H1 (cell line): Measurements from ENCODE around the gene LPCAT3. TPM values are rescaled to one million over a fixed set of nuclear protein-coding genes. Genes with fewer than 3 reads are reported as not detected.

ENCODE experiments used
- FOSL1 ChIP-seq: IDR thresholded peaks from 2 replicates; pipeline ENCODE4 v1.6.1; 2011; ENCODE audit warnings: mild to moderate bottlenecking, low read depth, low read length, moderate library complexity; ENCODE audit not compliant: insufficient read depth
- TAF1 ChIP-seq: IDR thresholded peaks from 2 replicates; pipeline ENCODE4 v1.6.1; 2011; ENCODE audit warnings: mild to moderate bottlenecking, low read depth, low read length
- TAF7 ChIP-seq: optimal IDR thresholded peaks from 2 replicates; pipeline ENCODE3; 2011; ENCODE audit warnings: low read depth, mild to moderate bottlenecking, inconsistent platforms, low read length, moderate library complexity, borderline replicate concordance
- polyA plus RNA-seq, 7 experiments: library from polyadenylated mRNA; depleted of rRNA in 3 of 7; stranded (reverse) in 5 of 7; unstranded in 2 of 7; fragments of >200 nt in 5 of 7; fragments of 200-250 nt in 2 of 7; gene quantifications; 1 replicate in 5 of 7; 2 replicates in 1 of 7; 4 replicates in 1 of 7; pipeline versions ENCODE4 v1.2.1 to v1.2.3, GENCODE V29; 2011 to 2013; ENCODE audit warnings: missing spikeins in 2 of 7, mixed read lengths in 2 of 7
- total RNA-seq: library from RNA; stranded (reverse); fragmentation: NEBNext Ultra II Directional; extraction: Animal tissue kit (Norgen Biotek cat#: 25700); gene quantifications from 2 replicates; pipeline ENCODE4 v1.2.1, GENCODE V29; 2021
- TF ChIP-seq, protein P1 (sequence below): fragments of 300-600 bp; sonication (generic); IDR thresholded peaks from 2 replicates; pipeline ENCODE4 v1.7.1; 2012; ENCODE audit warnings: low read length, moderate library complexity, mild to moderate bottlenecking, inconsistent platforms; ENCODE audit not compliant: insufficient replicate concordance

The LPCAT3 gene
- total and polyA plus RNA-seq, 2 of the 8 experiments (the other 6 are each of a cell fraction or from before 2014, with no cell fraction given), result 55.8 to 70.4 TPM

DNA sequence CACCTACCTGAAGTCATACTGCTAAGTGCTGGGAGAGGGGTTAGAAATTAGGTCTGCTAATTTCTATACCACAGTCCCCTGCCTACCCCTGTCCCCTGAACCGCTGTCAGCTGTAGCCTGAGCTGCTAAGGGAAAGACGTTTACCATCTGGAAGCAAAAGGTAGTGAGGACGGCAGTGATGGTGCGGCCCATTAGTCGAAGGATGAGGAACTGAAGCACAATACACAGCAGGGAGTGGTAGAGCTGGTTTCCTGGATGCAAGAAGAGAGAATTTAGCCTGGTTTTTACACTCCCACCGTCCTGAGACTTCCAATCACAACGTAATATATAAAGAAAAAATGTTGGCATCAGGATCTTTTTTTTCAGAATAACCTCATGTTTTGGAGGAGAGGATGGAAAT, 35.7 kb downstream of the LPCAT3 start (continued):
- TF ChIP-seq, protein P1, sequence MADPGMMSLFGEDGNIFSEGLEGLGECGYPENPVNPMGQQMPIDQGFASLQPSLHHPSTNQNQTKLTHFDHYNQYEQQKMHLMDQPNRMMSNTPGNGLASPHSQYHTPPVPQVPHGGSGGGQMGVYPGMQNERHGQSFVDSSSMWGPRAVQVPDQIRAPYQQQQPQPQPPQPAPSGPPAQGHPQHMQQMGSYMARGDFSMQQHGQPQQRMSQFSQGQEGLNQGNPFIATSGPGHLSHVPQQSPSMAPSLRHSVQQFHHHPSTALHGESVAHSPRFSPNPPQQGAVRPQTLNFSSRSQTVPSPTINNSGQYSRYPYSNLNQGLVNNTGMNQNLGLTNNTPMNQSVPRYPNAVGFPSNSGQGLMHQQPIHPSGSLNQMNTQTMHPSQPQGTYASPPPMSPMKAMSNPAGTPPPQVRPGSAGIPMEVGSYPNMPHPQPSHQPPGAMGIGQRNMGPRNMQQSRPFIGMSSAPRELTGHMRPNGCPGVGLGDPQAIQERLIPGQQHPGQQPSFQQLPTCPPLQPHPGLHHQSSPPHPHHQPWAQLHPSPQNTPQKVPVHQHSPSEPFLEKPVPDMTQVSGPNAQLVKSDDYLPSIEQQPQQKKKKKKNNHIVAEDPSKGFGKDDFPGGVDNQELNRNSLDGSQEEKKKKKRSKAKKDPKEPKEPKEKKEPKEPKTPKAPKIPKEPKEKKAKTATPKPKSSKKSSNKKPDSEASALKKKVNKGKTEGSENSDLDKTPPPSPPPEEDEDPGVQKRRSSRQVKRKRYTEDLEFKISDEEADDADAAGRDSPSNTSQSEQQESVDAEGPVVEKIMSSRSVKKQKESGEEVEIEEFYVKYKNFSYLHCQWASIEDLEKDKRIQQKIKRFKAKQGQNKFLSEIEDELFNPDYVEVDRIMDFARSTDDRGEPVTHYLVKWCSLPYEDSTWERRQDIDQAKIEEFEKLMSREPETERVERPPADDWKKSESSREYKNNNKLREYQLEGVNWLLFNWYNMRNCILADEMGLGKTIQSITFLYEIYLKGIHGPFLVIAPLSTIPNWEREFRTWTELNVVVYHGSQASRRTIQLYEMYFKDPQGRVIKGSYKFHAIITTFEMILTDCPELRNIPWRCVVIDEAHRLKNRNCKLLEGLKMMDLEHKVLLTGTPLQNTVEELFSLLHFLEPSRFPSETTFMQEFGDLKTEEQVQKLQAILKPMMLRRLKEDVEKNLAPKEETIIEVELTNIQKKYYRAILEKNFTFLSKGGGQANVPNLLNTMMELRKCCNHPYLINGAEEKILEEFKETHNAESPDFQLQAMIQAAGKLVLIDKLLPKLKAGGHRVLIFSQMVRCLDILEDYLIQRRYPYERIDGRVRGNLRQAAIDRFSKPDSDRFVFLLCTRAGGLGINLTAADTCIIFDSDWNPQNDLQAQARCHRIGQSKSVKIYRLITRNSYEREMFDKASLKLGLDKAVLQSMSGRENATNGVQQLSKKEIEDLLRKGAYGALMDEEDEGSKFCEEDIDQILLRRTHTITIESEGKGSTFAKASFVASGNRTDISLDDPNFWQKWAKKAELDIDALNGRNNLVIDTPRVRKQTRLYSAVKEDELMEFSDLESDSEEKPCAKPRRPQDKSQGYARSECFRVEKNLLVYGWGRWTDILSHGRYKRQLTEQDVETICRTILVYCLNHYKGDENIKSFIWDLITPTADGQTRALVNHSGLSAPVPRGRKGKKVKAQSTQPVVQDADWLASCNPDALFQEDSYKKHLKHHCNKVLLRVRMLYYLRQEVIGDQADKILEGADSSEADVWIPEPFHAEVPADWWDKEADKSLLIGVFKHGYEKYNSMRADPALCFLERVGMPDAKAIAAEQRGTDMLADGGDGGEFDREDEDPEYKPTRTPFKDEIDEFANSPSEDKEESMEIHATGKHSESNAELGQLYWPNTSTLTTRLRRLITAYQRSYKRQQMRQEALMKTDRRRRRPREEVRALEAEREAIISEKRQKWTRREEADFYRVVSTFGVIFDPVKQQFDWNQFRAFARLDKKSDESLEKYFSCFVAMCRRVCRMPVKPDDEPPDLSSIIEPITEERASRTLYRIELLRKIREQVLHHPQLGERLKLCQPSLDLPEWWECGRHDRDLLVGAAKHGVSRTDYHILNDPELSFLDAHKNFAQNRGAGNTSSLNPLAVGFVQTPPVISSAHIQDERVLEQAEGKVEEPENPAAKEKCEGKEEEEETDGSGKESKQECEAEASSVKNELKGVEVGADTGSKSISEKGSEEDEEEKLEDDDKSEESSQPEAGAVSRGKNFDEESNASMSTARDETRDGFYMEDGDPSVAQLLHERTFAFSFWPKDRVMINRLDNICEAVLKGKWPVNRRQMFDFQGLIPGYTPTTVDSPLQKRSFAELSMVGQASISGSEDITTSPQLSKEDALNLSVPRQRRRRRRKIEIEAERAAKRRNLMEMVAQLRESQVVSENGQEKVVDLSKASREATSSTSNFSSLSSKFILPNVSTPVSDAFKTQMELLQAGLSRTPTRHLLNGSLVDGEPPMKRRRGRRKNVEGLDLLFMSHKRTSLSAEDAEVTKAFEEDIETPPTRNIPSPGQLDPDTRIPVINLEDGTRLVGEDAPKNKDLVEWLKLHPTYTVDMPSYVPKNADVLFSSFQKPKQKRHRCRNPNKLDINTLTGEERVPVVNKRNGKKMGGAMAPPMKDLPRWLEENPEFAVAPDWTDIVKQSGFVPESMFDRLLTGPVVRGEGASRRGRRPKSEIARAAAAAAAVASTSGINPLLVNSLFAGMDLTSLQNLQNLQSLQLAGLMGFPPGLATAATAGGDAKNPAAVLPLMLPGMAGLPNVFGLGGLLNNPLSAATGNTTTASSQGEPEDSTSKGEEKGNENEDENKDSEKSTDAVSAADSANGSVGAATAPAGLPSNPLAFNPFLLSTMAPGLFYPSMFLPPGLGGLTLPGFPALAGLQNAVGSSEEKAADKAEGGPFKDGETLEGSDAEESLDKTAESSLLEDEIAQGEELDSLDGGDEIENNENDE, result no peak
- TF ChIP-seq TAF7 (no peak), TAF1 (no peak), FOSL1 (no peak)
